Measurements from ENCODE around the gene MAML3.

DNA sequence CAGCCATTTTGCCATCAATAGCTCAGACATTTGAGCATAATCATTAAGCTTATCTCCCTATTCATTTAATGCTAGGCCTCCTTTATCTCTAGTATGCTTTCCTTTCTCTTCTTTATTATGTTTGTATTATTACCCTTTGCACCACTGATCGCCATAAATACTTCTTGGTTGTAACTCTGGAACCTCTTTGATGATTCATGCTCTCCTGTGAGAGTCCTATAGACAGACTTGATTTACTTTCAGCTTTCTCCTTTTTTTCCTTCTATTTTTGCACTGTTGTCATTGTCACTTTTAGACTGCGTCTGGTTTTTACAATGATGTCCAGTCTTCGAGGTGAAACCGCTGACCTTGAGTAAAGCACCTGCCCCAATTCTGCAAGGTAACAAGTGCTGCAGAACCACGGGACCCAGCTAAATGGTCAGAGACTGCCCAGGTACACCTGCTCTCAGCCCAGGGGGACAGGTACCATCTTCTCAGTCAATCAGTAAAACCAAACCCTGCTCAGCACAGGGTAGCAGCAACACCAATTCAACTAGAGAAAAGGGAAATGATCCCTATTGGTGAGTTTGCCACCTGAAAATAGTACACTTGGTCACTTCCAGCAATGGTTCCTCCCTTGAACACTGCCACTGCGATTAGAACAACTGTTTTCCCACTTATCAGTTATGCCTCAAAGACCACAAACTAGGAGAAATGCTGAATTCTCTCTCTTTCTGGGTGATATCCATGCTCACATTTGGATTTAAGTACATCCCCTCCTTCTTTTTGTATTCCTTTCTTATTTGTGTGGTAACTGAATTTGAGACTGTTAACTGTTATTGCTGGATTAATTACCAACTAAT, 125.1 kb downstream of the MAML3 start:
- TF ChIP-seq CTCF (optimal IDR thresholded peaks at IDR 0.05 in 1 of 3, IDR thresholded peaks at IDR 0.05 in 1 of 3, conservative IDR thresholded peaks at IDR 0.05 in 1 of 3; ENCODE audit: extremely low read depth in 1 of 3, insufficient read depth in 2 of 3, low read length in 3 of 3) (no peak), EZH2 (IDR thresholded peaks at IDR 0.05; ENCODE audit: low read length) (no peak)
